ENCODE measurements around the gene IFNA17. TPM values are rescaled to one million over a fixed set of nuclear protein-coding genes. Genes with fewer than 3 reads are reported as not detected.
"Not testable (repeated sequence)": the region's sequence is repeated elsewhere in the genome, so short reads cannot be mapped to it uniquely, and the experiment has no call there.

IFNA17 gene
- total and polyA plus RNA-seq, 7 donors, result not detected

DNA sequence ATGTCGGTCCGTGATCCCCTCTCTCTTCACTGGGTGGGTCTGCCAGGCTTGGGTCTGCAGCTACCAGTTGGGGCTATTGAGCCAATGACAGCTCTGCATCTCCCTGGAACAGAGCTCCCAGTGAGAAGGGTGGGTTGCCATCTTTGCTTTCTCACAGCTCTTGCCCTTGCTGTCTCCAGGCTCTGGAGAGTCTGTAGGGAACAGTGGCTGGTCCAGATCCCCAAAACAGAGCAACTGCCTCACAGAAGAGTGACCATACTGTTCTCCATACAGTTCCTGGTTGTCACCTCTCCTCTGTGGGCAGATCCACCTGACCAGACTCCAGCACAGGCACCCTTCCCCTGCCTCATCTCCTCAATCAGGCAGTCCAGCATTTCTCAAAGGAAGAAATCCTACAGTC lies 5.2 kb upstream of the IFNA17 start:
- intact Hi-C loops (cut with DNase I), result no loop called here

DNA sequence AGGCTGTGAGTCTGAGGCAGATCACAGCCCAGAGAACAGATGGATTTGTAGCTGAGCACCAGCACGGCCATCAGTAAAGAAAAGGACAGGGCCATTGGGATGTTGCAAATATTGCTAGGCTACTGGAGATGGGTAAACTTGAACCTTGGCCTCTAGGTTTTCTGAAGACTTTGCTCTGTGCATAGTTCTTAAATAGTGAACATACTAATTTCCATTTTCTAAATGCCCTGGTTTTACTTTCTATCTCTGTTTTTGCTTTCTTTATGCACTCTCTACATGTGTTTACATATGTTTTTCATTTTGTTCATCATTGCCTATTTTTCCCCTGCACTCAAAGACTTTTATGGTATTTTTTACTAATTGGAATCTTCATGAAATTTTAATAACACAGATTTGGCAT lies 10.8 kb downstream of the IFNA17 start, which contains the start of gene IFNA16:
TSS of gene IFNA16 (minus strand) at position 101 of the 400 bp plus-strand sequence. CDS start at position 95, 6 bp downstream.
- intact Hi-C loops (cut with DNase I); H3K27ac ChIP-seq; H3K27me3 ChIP-seq; H3K4me3 ChIP-seq; H3K9me3 ChIP-seq; H3K36me3 ChIP-seq; DNase-seq; H3K4me1 ChIP-seq: not testable (repeated sequence)
- WGBS, 2 donors, result 56 to 89% methylated on average over 1 of the region's 1 CpG

More for the DNA sequence above, 5.2 kb upstream of the IFNA17 start:
- H3K27ac ChIP-seq, result no peak overlapping the region
- no peak for TF ChIP-seq POLR2A (IDR thresholded peaks at IDR 0.05)
- TF ChIP-seq POLR2AphosphoS5 (IDR thresholded peaks at IDR 0.05), result no peak
- TF ChIP-seq, protein P1, sequence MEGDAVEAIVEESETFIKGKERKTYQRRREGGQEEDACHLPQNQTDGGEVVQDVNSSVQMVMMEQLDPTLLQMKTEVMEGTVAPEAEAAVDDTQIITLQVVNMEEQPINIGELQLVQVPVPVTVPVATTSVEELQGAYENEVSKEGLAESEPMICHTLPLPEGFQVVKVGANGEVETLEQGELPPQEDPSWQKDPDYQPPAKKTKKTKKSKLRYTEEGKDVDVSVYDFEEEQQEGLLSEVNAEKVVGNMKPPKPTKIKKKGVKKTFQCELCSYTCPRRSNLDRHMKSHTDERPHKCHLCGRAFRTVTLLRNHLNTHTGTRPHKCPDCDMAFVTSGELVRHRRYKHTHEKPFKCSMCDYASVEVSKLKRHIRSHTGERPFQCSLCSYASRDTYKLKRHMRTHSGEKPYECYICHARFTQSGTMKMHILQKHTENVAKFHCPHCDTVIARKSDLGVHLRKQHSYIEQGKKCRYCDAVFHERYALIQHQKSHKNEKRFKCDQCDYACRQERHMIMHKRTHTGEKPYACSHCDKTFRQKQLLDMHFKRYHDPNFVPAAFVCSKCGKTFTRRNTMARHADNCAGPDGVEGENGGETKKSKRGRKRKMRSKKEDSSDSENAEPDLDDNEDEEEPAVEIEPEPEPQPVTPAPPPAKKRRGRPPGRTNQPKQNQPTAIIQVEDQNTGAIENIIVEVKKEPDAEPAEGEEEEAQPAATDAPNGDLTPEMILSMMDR (IDR thresholded peaks at IDR 0.05), result no peak
- no peak for TF ChIP-seq EP300 (IDR thresholded peaks at IDR 0.05)
- H3K9me3 ChIP-seq, result no peaks in the 10 kb centered on the region
- no peak overlapping the region for H3K4me3 ChIP-seq
- no peaks in the 10 kb centered on the region for H3K27me3 ChIP-seq
- H3K4me1 ChIP-seq, result no peaks in the 10 kb centered on the region
- no peak for DNase-seq
- 92 to 99% methylated on average over 2 of the region's 2 CpGs for WGBS, 2 donors
- no peaks in the 10 kb centered on the region for H3K36me3 ChIP-seq

DNA sequence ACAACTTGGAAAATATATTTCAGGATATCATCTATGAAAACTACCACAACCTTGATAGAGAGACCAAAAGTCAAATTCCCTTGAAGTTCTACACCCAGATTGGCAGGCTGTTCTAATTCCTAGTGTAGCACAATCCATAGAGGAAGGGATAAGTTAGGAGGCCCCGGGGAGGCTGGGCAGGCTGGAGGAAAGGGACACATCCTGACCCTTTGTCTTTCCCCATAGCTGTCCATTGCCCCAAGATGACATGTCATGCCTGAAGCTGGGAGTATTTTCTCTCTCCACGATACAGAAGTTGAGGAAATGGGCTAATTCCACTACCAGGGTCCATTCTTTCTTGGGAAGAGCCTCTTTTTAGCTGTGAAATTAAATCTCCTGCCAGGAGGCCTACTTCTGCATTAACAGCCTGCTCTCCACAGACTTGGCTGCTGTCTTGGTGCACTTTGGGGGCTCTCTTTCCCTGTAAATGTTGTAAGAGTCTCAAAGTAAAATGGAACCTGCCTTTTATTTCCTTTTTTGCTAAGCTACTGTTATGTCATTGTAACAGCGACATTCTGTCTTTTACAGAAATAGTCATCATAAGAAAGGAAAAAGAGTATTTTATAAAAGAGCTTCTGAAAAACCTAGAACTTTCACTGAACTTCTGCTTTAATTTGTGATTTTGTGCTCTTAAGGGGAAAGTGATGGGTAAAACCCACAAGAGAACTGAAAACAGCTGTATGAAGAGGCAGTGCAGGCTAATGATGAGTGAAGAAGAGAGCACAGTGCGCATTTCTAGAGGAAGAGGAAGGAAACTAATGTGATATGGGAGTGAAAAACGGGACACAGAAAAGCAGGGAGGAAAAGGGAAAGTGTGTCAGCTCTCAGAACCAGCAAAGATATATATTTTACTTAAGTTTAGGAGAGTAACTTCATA lies 14.4 kb downstream of the IFNA17 start:
- H3K27ac ChIP-seq; H3K36me3 ChIP-seq; H3K9me3 ChIP-seq; H3K4me3 ChIP-seq; H3K4me1 ChIP-seq; intact Hi-C loops (cut with DNase I); DNase-seq; H3K27me3 ChIP-seq: not testable (repeated sequence)
- WGBS, 2 donors, result 35 to 49% methylated on average over 4 to 5 of the region's 5 CpGs

DNA sequence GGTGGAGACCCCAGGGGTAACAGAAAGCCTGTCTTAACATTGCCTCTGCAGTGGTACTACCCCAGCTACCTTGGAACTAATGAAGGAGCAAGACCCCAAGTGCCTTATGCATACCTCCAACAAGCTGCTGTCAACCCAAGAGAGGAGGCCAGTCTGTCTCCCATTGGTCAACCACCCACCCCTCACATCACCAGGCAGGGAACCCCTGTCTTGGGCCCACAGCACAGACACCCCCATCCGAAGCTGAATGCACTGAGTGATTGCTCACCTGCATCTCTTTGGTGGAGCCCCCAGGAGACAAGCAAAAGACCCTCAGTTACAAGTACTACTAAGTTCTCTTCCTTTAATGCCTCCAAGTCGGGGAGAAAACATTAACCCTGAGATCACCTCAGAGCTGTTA lies 15.9 kb downstream of the IFNA17 start:
- H3K4me3 ChIP-seq; H3K27me3 ChIP-seq; H3K9me3 ChIP-seq; intact Hi-C loops (cut with DNase I); H3K36me3 ChIP-seq; H3K4me1 ChIP-seq; H3K27ac ChIP-seq: not testable (repeated sequence)
- 69 to 71% methylated on average over 2 of the region's 2 CpGs for WGBS, 2 donors
- peak; percentile 48 for DNase-seq

DNA sequence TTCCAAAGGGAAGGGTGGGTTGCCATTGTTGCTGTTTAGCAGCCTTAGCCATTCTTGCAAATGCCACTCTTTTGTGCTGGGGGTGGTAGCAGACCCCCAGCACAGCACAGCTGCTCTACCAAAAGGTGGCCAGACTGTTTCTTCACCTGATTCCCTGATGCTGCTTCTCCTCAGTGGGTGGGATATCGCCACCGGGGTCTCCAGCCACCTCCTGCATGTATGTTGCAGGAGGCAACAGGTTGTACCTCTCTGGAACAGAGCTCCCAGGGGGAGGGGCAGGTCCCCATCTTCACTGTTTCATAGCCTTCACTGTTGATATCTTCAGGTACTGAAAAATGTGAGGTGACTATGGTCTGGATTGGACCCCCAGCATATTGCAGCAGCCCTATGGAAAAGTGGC lies 17.2 kb downstream of the IFNA17 start:
- H3K9me3 ChIP-seq; H3K4me1 ChIP-seq; intact Hi-C loops (cut with DNase I); H3K36me3 ChIP-seq; H3K27me3 ChIP-seq; H3K4me3 ChIP-seq; H3K27ac ChIP-seq; DNase-seq: not testable (repeated sequence)
- WGBS, 2 donors, result 88 to 94% methylated on average over 2 of the region's 2 CpGs

DNA sequence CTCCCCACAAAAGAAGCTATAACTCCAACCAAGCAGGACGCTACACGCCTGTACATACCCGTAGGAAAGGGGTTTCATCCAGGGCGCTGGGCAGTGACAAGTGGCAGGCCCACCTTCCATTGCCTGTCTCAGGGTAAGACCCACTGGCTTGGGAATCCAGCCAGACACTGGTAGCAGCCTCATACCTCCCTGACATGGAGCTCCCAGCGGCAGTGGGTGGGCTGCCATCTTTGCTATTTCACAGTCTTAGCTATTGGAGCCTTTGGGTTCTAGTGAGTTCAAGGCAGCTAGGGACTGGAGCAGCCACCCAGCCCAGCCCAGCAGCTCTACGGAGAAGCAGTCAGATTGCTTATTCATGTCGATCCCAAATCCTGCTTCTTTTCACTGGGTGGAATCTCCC lies 17.7 kb downstream of the IFNA17 start:
- H3K4me3 ChIP-seq, result no peak overlapping the region
- no peak overlapping the region for H3K27ac ChIP-seq
- DNase-seq, result no peak
- no peaks in the 10 kb centered on the region for H3K4me1 ChIP-seq
- H3K27me3 ChIP-seq, result no peaks in the 10 kb centered on the region
- TF ChIP-seq POLR2AphosphoS5 (IDR thresholded peaks at IDR 0.05) (no peak), POLR2A (IDR thresholded peaks at IDR 0.05) (no peak), EP300 (IDR thresholded peaks at IDR 0.05) (no peak)
- TF ChIP-seq, protein P1 (IDR thresholded peaks at IDR 0.05), result no peak
- 92% methylated on average over 7 of the region's 7 CpGs for WGBS, 2 donors
- no peaks in the 10 kb centered on the region for H3K36me3 ChIP-seq
- intact Hi-C loops (cut with DNase I), result no loop called here
- H3K9me3 ChIP-seq, result no peaks in the 10 kb centered on the region

DNA sequence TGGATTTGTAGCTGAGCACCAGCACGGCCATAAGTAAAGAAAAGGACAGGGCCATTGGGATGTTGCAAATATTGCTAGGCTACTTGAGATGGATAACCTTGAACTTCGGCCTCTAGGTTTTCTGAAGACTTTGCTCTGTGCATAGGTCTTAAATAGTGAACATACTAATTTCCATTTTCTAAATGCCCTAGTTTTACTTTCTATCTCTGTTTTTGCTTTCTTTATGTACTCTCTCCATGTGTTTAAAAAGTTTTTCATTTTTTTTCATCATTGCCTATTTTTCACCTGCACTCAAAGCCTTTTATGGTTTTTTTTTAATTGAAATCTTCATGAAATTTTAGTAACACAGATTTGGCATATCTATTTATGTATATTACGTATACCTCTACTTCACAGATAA lies 21.0 kb downstream of the IFNA17 start, which contains the start of gene IFNA10:
TSS of gene IFNA10 (minus strand) at position 101 of the 400 bp plus-strand sequence. CDS start at position 55, 46 bp downstream.
- H3K36me3 ChIP-seq; H3K9me3 ChIP-seq; DNase-seq; H3K27me3 ChIP-seq; H3K27ac ChIP-seq; intact Hi-C loops (cut with DNase I); H3K4me3 ChIP-seq; H3K4me1 ChIP-seq: not testable (repeated sequence)
- WGBS, 2 donors, result 79 to 85% methylated on average over 3 of the region's 3 CpGs

All from sigmoid colon (tissue), 7 donors.